Adrenal gland (tissue), 12 donors: ENCODE data around the gene UGT1A3. TPM values are rescaled to one million over a fixed set of nuclear protein-coding genes. Genes with fewer than 3 reads are reported as not detected.

ENCODE experiments used
- DNase-seq, 7 donors: peaks; one replicate each; pipeline ENCODE4 v3.0.0-alpha.2; 2019 to 2020
- H3K27ac ChIP-seq, 5 donors: fragments of 200-600 bp; sonication (generic) in 4 of 5; 1 replicate in 3 of 5; 2 replicates in 2 of 5; pipeline versions ENCODE4 v1.5.1 to v1.8.0; 2016 to 2020; ENCODE audit warnings: mild to moderate bottlenecking in 1 of 5
- H3K27me3 ChIP-seq: fragments of 200-600 bp; 2 replicates; pipeline ENCODE4 v1.8.0; 2021
- H3K36me3 ChIP-seq, 2 donors: fragments of 200-600 bp; replicated peaks in 1 of 2; 1 replicate in 1 of 2; 2 replicates in 1 of 2; pipeline versions ENCODE4 v1.5.1 to v1.8.0; 2018 to 2022
- H3K4me1 ChIP-seq, 2 donors: fragments of 200-600 bp; replicated peaks in 1 of 2; 1 replicate in 1 of 2; 2 replicates in 1 of 2; pipeline versions ENCODE4 v1.5.1 to v1.8.0; 2018 to 2021
- H3K4me3 ChIP-seq, 4 donors: fragments of 200-600 bp; sonication (generic) in 3 of 4; one replicate each; pipeline ENCODE4 v1.5.1; 2016 to 2018
- H3K9me3 ChIP-seq, 3 donors: fragments of 200-600 bp; sonication (generic) in 1 of 3; replicated peaks in 1 of 3; 1 replicate in 2 of 3; 2 replicates in 1 of 3; pipeline versions ENCODE4 v1.5.1 to v1.8.0; 2016 to 2021
- CTCF ChIP-seq, 6 experiments: fragments of 450-650 bp in 4 of 6; fragments of 200-600 bp in 2 of 6; sonication (generic) in 1 of 6; IDR thresholded peaks; 1 replicate in 5 of 6; 2 replicates in 1 of 6; pipeline versions ENCODE4 v1.5.1 to v1.8.0; 2016 to 2021; ENCODE audit warnings: antibody characterized with exemption in 6 of 6, mild to moderate bottlenecking in 2 of 6, moderate library complexity in 1 of 6
- POLR2A ChIP-seq, 2 donors: fragments of 450-650 bp; IDR thresholded peaks; one replicate each; pipeline ENCODE4 v1.6.1; 2017; ENCODE audit warnings: antibody characterized with exemption in 2 of 2, mild to moderate bottlenecking in 2 of 2, moderate library complexity in 1 of 2
- WGBS, 4 donors: extraction: QIAGEN DNeasy Blood & Tissue Kit in 2 of 4; methylation state at CpG; one replicate each; pipeline versions ENCODE4 v1.1.5 to v1.1.7; 2013 to 2017; 5-methylcytosine and 5-hydroxymethylcytosine counted together
- intact Hi-C, 2 donors: fragments of 100-400 bp; cut with DNase I; formaldehyde crosslinking; loops; one replicate each; pipeline versions ENCODE4 v1.14.1 to v1.15.0; 2022 to 2023
- polyA plus RNA-seq, 3 donors: library from polyadenylated mRNA; stranded (reverse); fragments of 200-250 nt in 2 of 3; fragments of 350-450 nt in 1 of 3; fragmentation: Illumina TruSeq in 1 of 3; extraction: RNeasy Lipid Tissue Mini Kit (QIAGEN cat#74804) in 1 of 3; gene quantifications; one replicate each; pipeline ENCODE4 v1.2.3, GENCODE V29; 2013 to 2014
- total RNA-seq, 9 donors: library from RNA; depleted of rRNA in 4 of 9; stranded (reverse); fragments of >200 nt in 4 of 9; fragments of 120-200 nt in 1 of 9; fragmentation: NEBNext Ultra II Directional in 1 of 9; extraction: Animal tissue kit (Norgen Biotek cat#: 25700) in 1 of 9; gene quantifications; one replicate each; pipeline versions ENCODE4 v1.1.0 to v1.2.4, GENCODE V29; 2013 to 2023
- donor health status: healthy with polysubstance abuse.
- donor health status: Bipolar disorder and iron deficiency.
- donor health status: DM: yes; HTN: yes; CAD: no.
- donor health status: DM: no; HTN: no; CAD: no.
- donor health status: DM: no; HTN: no; CAD: no.
- donor health status: DM: yes; HTN: yes; CAD: no.

The UGT1A3 gene
- total and polyA plus RNA-seq, 12 donors: not detected

GRCh38 chr2:233702238-233702637 lies 26.6 kb upstream of the UGT1A3 start:
- Histone ChIP-seq H3K4me1 (peaks cover 6 to 7% of the 10 kb centered on the region in 2 donors), H3K27me3 (no peaks in the 10 kb centered on the region), H3K27ac (no peak overlapping the region), H3K4me3 (no peak overlapping the region), H3K9me3 (no peaks in the 10 kb centered on the region), H3K36me3 (no peaks in the 10 kb centered on the region)
- intact Hi-C loops: no loop called here
- TF ChIP-seq POLR2A (IDR thresholded peaks at IDR 0.05) (no peak), CTCF (IDR thresholded peaks at IDR 0.05) (no peak)
- 50 to 59% (median 56%) methylated on average over 3 of the region's 3 CpGs for WGBS, 4 donors
- DNase-seq: no peak

- intact Hi-C loops: no loop called here
- no peak for TF ChIP-seq CTCF (IDR thresholded peaks at IDR 0.05)
- no peak for TF ChIP-seq POLR2A (IDR thresholded peaks at IDR 0.05)
- H3K36me3 ChIP-seq: no peaks in the 10 kb centered on the region
- DNase-seq: peak in 6 of 7 donors; percentile 17 to 75 (median 64)
- no peaks in the 10 kb centered on the region for H3K9me3 ChIP-seq
- H3K4me3 ChIP-seq: no peak overlapping the region
- no peak overlapping the region for H3K27ac ChIP-seq
- H3K4me1 ChIP-seq: no peaks in the 10 kb centered on the region
- H3K27me3 ChIP-seq: peaks cover 12% of the 10 kb centered on the region
- 61 to 68% (median 66%) methylated on average over 4 of the region's 4 CpGs for WGBS, 4 donors
Measured at GRCh38 chr2:233705911-233706506, 22.8 kb upstream of the UGT1A3 start.

GRCh38 chr2:233706720-233707119 lies 22.1 kb upstream of the UGT1A3 start:
- H3K4me1 ChIP-seq: no peaks in the 10 kb centered on the region
- H3K9me3 ChIP-seq: no peaks in the 10 kb centered on the region
- H3K27ac ChIP-seq: no peak overlapping the region
- WGBS, 4 donors: 33 to 96% (median 66%) methylated on average over 1 of the region's 1 CpG
- intact Hi-C loops: no loop called here
- TF ChIP-seq CTCF (IDR thresholded peaks at IDR 0.05) (no peak), POLR2A (IDR thresholded peaks at IDR 0.05) (no peak)
- H3K4me3 ChIP-seq: no peak overlapping the region
- no peak for DNase-seq
- no peaks in the 10 kb centered on the region for H3K36me3 ChIP-seq
- peaks cover 12% of the 10 kb centered on the region for H3K27me3 ChIP-seq

GRCh38 chr2:233707940-233708644 lies 20.8 kb upstream of the UGT1A3 start:
- Histone ChIP-seq H3K27me3 (peaks cover 19% of the 10 kb centered on the region), H3K9me3 (no peaks in the 10 kb centered on the region), H3K4me1 (no peaks in the 10 kb centered on the region), H3K27ac (no peak overlapping the region), H3K36me3 (no peaks in the 10 kb centered on the region), H3K4me3 (no peak overlapping the region)
- intact Hi-C loops: no loop called here
- TF ChIP-seq CTCF (IDR thresholded peaks at IDR 0.05) (no peak), POLR2A (IDR thresholded peaks at IDR 0.05) (no peak)
- DNase-seq: no peak
- WGBS, 4 donors: 73 to 78% (median 74%) methylated on average over 10 of the region's 10 CpGs
